ENCODE measurements around the gene GREB1.

Gene GREB1

GRCh38 chr2:11559786-11560155 lies 25.9 kb downstream of the GREB1 start:
- no peak for DNase-seq (ENCODE audit: low read depth)

- DNase-seq (ENCODE audit: low read depth), result no peak
Observed at GRCh38 chr2:11560806-11561205, 27.0 kb downstream of the GREB1 start.

DNA sequence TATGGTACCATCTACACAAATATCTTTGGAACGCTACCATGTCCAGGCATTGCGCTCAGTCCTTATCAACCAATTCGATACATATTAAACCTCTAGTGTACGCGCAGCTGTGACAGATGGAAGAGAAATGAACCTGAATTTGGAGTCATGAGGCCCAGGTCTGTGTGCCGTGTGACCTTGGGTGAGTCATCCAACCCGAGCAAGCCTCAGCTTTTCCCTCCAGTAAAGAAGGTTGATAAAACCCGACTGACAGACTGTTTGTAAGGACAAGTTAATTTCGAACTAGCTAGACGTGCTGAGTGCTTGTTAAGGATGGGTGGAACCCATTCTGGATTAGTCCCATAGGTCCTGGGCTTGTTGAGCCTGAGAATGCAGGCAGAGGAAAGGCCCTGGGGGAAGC lies 28.2 kb downstream of the GREB1 start:
- DNase-seq (ENCODE audit: low read depth), result no peak

DNA sequence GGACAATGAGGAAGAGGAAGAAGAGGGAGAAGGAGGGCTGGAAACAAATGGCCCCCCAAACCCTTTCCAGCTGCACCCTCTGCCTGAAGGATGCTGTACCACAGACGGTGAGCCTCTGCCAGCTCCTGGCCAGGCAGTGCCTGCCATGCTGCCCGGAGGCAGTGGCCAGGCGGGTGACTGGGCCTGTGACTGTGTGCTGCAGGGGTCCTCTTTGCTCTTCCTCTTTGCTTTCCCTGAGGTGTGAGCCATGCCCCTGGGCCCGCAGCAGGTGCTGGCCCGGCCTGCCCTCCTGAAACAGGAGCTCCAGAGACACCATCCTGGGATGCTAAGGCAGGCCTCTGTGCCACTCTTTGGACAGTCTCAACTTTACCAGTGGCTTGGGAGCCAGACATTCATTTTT lies 28.6 kb downstream of the GREB1 start:
- no peak for DNase-seq (ENCODE audit: low read depth)

GRCh38 chr2:11563784-11564666 lies 30.2 kb downstream of the GREB1 start:
- no peak for DNase-seq (ENCODE audit: low read depth)

GRCh38 chr2:11564816-11565567 lies 31.1 kb downstream of the GREB1 start:
- DNase-seq (ENCODE audit: low read depth), result no peak

DNA sequence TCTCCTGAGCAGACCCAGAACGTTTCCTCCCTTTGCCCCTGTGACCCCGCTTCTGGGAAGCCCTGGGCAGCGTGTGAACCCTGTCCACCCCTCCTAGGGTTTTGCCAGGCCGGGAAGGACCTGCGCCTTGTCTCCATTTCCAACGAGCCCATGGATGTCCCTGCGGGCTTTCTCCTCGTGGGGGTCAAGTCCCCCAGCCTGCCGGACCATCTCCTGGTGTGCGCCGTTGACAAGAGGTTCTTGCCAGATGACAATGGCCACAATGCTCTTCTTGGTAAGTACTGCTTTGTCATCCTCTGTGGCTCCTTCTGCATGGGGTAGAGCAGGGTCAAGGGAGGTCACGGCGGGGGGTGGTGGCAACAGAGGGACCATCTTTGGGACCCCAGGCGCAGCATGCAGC lies 32.5 kb downstream of the GREB1 start:
- DNase-seq (ENCODE audit: low read depth), result no peak

DNA sequence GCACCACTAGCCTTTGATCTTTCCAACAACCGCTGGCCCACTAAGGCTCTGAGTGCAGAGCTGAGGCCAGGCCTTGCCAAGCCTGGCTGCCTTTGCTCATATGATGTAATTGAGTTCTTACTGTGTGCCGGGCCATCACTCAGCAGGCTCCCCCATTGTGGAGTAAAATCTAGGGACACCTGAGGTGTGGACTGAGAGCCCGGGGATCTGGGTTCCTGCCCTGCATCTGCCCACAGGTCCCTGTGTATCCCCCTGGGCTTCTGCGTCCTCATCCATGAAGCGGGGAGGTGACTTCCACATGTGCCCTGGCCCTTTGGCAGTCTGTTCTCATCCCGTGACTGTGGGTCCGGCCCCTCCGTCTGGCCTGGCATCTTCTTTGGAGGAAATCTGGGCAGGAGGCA lies 33.8 kb downstream of the GREB1 start:
- DNase-seq (ENCODE audit: low read depth), result no peak

- no peak for DNase-seq (ENCODE audit: low read depth)
Observed at GRCh38 chr2:11568436-11568835, 34.6 kb downstream of the GREB1 start.

DNA sequence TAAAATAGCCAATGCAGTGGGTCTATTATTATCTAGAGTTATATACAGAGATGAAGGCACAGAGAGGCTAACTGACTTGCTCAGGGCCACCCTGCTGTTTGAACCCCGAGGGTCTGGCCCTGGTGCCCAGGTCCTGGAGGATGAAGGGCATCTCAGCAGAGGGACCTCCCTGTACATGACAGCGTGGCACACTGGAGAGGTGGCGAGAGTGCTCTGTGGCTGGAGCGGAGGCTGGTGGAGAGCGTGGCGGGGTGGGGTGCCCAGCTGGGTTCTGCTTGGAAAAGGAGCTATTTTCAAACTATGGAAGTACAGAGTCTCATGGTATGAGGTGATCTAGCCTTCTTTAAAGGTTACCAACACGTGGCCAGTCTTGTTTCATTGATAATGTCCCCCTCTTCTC lies 35.8 kb downstream of the GREB1 start:
- no peak for DNase-seq (ENCODE audit: low read depth)

GRCh38 chr2:11571170-11571569 lies 37.3 kb downstream of the GREB1 start:
- DNase-seq (ENCODE audit: low read depth), result no peak

DNA sequence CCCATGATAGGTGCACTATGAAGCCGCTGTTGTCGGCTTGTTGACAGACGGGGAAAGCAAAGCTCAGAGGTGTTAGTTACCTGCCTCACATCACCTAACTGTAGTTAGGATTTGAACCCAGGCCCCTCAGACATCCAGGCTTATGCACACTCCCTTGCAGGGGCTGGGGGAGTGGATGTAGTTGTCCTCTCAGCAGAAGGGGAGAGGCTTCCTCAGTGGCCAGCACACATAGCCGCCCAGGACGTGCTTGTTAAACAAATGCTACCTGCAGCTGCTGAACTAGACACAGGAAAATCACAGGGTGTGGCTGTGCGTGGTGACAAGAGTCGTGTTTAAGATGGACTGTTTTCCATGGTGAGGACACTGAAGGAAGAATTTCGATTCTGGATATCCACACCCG lies 39.2 kb downstream of the GREB1 start:
- no peak for DNase-seq (ENCODE audit: low read depth)

GRCh38 chr2:11573418-11574175 lies 39.8 kb downstream of the GREB1 start:
- no peak for DNase-seq (ENCODE audit: low read depth)

DNA sequence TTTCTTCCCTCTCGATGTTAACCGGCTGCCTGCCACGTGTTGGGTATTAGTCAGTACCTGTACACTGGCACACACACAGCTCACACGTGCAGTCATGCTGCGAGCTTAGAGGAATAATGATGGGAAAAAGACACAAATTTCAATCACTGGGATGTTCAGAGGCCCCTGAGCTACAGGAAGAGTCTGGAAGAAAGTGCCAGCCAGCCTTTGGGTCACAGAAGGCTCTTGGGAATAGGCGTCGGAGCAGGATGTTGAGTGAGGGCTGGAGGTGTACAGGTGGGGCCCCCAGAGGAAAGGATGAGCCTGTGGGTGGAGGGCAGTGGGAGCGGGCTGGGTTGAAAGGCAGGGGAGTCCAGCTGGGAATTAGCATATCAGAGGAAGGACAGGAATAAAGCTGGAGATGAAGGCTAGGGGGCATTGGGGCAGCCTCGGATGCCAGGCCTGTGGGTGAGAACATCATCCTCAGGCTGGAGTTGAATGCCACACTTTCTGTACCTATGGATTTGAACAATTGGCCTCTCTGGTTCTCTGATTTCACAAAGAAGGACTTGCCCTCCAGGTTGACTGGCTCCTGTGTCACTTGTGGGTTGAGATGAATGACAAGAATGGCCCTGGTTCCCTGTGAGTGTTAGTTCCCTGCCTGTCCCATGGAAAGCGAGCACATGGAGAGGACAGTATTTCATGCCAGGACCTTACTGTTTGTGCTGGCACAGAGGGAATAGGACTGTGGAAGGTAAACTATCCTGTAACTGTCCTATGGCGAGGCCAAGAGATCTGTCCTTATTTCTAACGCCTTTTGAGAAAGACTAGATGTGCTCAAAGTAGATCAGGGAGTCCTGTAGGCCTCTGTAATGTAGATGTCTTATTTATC lies 40.6 kb downstream of the GREB1 start:
- no peak for DNase-seq (ENCODE audit: low read depth)

DNA sequence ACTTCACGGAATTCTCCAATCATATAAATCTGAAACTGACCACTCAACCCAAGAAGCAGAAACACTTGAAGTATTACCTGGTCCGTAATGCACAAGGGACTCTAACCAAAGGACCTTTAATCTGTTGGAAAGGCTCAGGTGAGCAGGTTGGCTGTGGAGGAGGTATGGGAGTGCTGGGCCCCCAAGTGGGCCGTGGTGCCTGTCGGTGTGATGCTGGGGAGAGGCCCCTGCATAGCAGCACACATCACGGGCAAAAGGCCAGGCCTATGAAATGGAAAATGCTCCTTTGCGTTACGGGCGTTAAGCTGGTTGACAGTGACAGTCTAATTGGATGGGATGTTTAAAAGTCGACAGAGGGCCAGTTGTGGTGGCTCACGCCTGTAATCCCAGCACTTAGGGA lies 42.6 kb downstream of the GREB1 start:
- no peak for DNase-seq (ENCODE audit: low read depth)

GRCh38 chr2:11577101-11577883 lies 43.4 kb downstream of the GREB1 start:
- no peak for DNase-seq (ENCODE audit: low read depth)

DNA sequence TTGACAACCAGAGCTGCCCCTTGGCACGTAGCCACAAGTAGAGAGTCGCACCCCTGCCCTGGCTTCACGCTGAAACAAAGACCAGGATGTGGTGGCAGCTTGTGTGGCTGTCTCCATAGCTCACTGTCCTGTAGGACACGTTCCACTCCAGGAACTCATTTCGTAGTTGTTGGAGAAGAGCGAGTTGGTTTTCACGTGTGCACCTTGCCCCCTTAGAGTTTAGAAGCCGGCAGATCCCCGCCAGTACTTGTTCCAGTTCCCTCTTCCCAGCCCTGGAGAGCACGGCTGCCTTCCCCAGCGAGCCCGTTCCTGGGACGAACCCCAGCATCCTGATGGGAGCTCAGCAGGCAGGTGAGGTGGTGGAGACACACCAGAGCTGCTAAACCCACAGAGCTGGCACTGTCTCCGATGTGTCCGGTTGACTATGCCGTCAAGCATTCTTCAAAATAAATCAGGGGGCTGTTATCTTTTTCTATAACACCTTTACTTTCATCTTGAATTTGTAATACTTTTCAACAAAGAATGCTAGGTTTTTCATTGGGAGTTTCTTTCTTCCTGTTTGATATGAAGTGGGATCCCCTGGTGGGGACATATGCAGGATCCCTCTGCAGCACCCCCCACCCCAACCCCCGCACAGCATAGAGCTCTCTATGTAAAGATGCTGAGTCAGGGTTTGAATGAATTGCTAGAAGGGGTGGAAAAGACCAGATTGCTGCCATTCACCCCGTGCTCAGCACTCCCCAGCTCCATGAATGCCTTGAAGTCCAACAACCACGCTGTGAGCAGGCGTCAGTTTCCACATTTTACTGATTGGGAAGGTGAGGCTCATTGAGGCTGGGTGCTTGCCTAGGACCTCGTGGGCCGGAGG lies 44.5 kb downstream of the GREB1 start:
- no peak for DNase-seq (ENCODE audit: low read depth)

GRCh38 chr2:11578986-11579774 lies 45.3 kb downstream of the GREB1 start:
- DNase-seq (ENCODE audit: low read depth), result no peak
